ENCODE results near the gene SLC22A3.

SLC22A3 gene

GRCh38 chr6:160394654-160395035, 46.5 kb downstream of the SLC22A3 start:
- no peak for TF ChIP-seq CTCF (conservative IDR thresholded peaks at IDR 0.05; ENCODE audit: low read depth, low read length)
- H3K4me3 ChIP-seq (ENCODE audit: low read length), result no peak overlapping the region
- no peak for DNase-seq (ENCODE audit: low read depth)

- no peak for DNase-seq (ENCODE audit: low read depth)
- H3K4me3 ChIP-seq (ENCODE audit: low read length), result no peak overlapping the region
- TF ChIP-seq CTCF (conservative IDR thresholded peaks at IDR 0.05; ENCODE audit: low read depth, low read length), result no peak
Measured at GRCh38 chr6:160395187-160395586, 47.0 kb downstream of the SLC22A3 start.

- no peak for TF ChIP-seq CTCF (conservative IDR thresholded peaks at IDR 0.05; ENCODE audit: low read depth, low read length)
- no peak for DNase-seq (ENCODE audit: low read depth)
- no peak overlapping the region for H3K4me3 ChIP-seq (ENCODE audit: low read length)
Measured at GRCh38 chr6:160396292-160396691, 48.1 kb downstream of the SLC22A3 start.

- DNase-seq (ENCODE audit: low read depth), result no peak
- no peak for TF ChIP-seq CTCF (conservative IDR thresholded peaks at IDR 0.05; ENCODE audit: low read depth, low read length)
- no peak overlapping the region for H3K4me3 ChIP-seq (ENCODE audit: low read length)
Measured at GRCh38 chr6:160398674-160399271, 50.6 kb downstream of the SLC22A3 start.

- no peak for DNase-seq (ENCODE audit: low read depth)
- TF ChIP-seq CTCF (conservative IDR thresholded peaks at IDR 0.05; ENCODE audit: low read depth, low read length), result no peak
- no peak overlapping the region for H3K4me3 ChIP-seq (ENCODE audit: low read length)
Measured at GRCh38 chr6:160400446-160400845, 52.3 kb downstream of the SLC22A3 start.

GRCh38 chr6:160408528-160408927, 60.4 kb downstream of the SLC22A3 start:
- DNase-seq (ENCODE audit: low read depth), result no peak
- no peak overlapping the region for H3K4me3 ChIP-seq (ENCODE audit: low read length)
- TF ChIP-seq CTCF (conservative IDR thresholded peaks at IDR 0.05; ENCODE audit: low read depth, low read length), result no peak

- DNase-seq (ENCODE audit: low read depth), result no peak
- H3K4me3 ChIP-seq (ENCODE audit: low read length), result no peak overlapping the region
- no peak for TF ChIP-seq CTCF (conservative IDR thresholded peaks at IDR 0.05; ENCODE audit: low read depth, low read length)
Measured at GRCh38 chr6:160412993-160413392, 64.8 kb downstream of the SLC22A3 start.

All from retinal pigment epithelial cell (primary cell).